ENCODE measurements around the gene ARHGEF12.

Gene ARHGEF12, protein sequence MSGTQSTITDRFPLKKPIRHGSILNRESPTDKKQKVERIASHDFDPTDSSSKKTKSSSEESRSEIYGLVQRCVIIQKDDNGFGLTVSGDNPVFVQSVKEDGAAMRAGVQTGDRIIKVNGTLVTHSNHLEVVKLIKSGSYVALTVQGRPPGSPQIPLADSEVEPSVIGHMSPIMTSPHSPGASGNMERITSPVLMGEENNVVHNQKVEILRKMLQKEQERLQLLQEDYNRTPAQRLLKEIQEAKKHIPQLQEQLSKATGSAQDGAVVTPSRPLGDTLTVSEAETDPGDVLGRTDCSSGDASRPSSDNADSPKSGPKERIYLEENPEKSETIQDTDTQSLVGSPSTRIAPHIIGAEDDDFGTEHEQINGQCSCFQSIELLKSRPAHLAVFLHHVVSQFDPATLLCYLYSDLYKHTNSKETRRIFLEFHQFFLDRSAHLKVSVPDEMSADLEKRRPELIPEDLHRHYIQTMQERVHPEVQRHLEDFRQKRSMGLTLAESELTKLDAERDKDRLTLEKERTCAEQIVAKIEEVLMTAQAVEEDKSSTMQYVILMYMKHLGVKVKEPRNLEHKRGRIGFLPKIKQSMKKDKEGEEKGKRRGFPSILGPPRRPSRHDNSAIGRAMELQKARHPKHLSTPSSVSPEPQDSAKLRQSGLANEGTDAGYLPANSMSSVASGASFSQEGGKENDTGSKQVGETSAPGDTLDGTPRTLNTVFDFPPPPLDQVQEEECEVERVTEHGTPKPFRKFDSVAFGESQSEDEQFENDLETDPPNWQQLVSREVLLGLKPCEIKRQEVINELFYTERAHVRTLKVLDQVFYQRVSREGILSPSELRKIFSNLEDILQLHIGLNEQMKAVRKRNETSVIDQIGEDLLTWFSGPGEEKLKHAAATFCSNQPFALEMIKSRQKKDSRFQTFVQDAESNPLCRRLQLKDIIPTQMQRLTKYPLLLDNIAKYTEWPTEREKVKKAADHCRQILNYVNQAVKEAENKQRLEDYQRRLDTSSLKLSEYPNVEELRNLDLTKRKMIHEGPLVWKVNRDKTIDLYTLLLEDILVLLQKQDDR (N-terminal part only)

GRCh38 chr11:120335908-120336640, at the start of gene ARHGEF12:
ARHGEF12 (plus strand) TSS chr11:120336413; CDS start chr11:120337244, 831 bp downstream.
- peak; percentile 86 for DNase-seq (ENCODE audit: low read depth, low spot score)

GRCh38 chr11:120288021-120288420, 48.2 kb upstream of the ARHGEF12 start:
- no peak for DNase-seq (ENCODE audit: low read depth, low spot score)

GRCh38 chr11:120289426-120289825, 46.8 kb upstream of the ARHGEF12 start:
- DNase-seq (ENCODE audit: low read depth, low spot score): no peak

GRCh38 chr11:120290956-120291355, 45.3 kb upstream of the ARHGEF12 start:
- no peak for DNase-seq (ENCODE audit: low read depth, low spot score)

- DNase-seq (ENCODE audit: low read depth, low spot score): no peak
Observed at GRCh38 chr11:120293038-120293800, 43.0 kb upstream of the ARHGEF12 start.

DNA sequence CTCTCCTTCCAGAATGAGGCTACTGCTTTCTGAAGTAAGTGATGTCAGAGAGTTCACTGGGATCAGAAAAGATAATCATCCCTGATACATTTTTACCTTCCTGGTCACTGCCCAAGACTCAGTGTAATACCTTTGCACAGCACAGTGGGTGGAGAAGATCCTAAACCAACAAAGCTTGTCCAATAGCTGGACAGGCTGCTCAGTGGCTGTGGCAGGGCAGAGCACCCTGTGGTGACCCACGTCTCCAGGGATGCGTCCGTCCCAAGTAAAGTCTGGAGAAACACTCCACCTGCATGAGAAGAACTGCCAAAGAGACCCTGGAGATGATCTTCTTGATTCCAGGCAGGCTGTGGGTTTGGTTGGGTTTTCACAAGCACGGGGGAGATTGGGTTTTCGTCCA, 42.1 kb upstream of the ARHGEF12 start:
- DNase-seq (ENCODE audit: low read depth, low spot score): no peak

- DNase-seq (ENCODE audit: low read depth, low spot score): no peak
Observed at GRCh38 chr11:120295099-120295498, 41.1 kb upstream of the ARHGEF12 start.

- DNase-seq (ENCODE audit: low read depth, low spot score): no peak
Observed at GRCh38 chr11:120296554-120296953, 39.7 kb upstream of the ARHGEF12 start.

- DNase-seq (ENCODE audit: low read depth, low spot score): no peak
Observed at GRCh38 chr11:120298461-120298860, 37.8 kb upstream of the ARHGEF12 start.

DNA sequence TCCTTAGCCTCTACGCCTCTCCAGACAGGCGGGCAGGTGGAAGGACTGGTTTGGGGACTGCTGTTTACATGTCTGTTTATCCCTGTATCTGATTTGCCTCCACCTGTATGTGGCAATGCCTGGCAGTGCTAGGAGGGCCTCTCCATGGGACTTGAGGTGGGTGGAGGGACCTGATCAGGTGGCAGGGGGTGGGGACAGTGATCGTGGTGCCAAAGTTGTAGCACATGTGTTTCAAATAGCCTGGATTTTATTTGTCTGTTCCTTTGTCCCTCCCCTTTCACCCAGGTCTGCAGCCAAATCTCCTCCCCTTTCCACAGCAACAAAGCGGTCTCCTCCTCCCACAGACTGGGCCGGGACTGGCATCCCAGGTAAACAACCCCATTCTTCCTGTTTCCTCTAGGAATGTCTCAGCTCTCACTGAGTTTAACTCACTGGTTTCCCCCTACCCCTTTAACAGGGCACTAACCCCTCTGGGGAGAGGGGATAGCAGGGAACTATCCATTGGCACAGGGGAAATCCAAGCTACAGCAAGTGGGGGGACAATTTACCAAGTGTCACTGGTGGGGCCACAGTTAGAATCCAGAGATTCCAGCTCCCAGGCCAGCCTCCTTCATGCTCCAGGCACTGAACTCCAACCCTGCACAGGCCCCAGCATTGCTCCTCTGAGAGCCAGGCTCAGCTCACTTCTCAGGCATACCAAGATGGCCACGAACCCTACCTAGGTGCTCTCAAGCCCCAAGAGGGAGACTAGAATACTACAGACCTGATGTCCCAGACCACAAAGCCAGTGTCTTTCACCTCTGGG, 34.0 kb upstream of the ARHGEF12 start:
- DNase-seq (ENCODE audit: low read depth, low spot score): no peak

DNA sequence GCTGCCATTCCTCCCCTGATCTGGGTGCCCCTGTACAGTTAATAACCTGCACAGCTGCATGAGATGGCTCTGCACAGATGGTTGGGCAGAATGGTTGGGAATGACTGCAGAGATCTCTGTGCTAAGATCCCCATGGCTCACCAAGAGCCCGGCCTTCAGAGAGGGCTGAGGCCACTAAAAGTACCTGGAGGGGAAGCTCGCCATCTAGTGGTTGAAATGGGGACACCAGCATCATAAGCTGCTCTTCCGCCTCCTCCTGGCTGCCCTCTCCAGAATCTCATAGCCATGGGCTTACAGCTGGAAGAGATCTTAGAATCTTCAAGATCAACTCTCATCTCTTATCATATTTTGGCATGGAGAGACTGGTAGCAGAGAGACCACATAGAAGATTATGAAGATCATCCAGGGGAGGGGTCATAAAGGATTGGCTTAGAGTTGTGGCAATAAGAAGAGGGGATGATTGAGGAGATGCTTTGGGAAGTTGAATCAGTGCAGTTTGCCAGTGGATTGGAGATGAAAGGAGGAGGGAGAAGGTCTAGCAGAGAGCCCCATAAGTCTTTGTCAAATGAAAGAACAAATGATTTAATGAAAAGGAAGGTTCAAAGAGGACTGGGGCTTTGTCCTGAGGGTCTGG, 33.1 kb upstream of the ARHGEF12 start:
- no peak for DNase-seq (ENCODE audit: low read depth, low spot score)

DNA sequence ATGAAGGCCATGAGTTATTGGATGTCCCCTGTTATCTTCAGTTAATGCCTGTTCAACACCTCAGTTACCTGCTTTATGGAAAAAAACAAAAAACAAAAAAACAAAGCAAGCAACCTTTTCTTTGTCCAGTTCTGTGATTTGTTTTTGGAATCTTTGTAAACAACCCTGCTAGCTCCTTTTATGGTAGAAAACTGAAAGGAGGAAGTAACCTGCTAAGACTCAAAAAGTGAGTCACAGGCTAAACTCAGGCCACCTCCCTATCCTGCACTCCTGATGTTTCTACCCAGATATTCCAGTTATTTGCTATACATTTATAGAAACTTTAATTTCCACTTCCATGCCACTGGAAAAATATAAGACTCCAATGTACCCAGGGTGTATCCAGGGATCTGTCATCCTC, 31.7 kb upstream of the ARHGEF12 start:
- no peak for DNase-seq (ENCODE audit: low read depth, low spot score)

DNA sequence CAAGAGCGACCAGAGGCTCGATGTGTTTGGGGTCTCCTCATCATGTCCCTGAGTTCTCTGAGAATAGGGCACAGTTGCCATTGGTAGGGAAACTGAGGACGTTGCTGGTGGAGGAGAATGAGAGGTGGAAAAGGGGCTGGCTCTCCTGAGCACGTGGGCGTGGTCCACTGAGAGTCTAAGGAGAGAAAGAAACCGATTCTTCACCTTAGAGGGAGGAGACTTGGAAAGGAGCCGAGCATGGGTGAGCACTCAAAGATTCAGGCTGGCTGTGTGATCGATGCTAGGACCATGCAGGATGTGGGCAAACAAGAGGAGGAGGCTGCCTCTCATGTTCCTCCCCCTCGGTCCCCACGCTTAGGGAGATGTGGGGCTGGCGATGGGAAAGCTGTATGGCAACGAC, 30.9 kb upstream of the ARHGEF12 start:
- DNase-seq (ENCODE audit: low read depth, low spot score): no peak

GRCh38 chr11:120306519-120307242, 29.5 kb upstream of the ARHGEF12 start:
- DNase-seq (ENCODE audit: low read depth, low spot score): peak; percentile 45

GRCh38 chr11:120307476-120307875, 28.7 kb upstream of the ARHGEF12 start:
- no peak for DNase-seq (ENCODE audit: low read depth, low spot score)

DNA sequence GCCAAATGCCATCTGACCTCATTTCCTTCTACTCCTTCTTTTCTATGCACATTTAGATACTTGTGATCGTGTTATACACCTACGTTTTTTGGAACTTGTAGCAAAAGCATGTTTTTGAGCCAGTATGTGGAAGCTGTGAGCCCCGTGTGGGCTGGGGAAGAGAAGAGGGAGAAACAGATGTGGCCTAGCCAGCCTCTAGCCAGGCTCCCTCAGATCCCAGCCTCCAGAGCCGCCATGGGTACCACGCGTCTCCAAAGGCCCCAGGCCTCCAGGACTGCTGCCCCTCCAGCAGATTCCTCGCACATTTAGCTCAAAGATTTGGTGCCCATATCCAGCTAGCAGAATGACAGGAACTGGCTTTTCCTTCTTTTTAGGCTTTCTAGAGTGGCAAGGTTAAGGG, 28.1 kb upstream of the ARHGEF12 start:
- no peak for DNase-seq (ENCODE audit: low read depth, low spot score)

GRCh38 chr11:120310870-120311269, 25.3 kb upstream of the ARHGEF12 start:
- no peak for DNase-seq (ENCODE audit: low read depth, low spot score)

DNA sequence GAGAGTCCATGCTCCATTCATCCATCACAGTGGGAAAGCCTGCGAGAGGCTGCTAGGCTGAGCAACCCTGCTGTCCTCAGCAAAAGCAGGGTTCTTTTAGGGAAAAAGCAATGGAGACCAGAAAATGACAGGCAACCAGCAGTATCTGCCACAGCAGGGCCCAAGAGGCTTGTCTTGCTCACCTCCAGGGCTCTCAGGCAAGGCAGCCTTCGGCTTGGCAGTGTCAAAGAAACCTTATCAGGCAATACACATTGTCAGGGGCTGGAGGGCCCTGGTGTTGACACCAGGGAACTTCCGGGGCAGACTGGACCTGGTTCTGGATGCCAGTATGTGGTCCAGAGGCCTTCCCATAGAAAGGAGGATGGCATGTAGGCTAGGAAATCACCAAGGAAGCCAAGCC, 21.4 kb upstream of the ARHGEF12 start:
- DNase-seq (ENCODE audit: low read depth, low spot score): no peak

All from iPS DF 19.7 (cell line).